Measurements from ENCODE around the gene ARHGEF4.

The ARHGEF4 gene

DNA sequence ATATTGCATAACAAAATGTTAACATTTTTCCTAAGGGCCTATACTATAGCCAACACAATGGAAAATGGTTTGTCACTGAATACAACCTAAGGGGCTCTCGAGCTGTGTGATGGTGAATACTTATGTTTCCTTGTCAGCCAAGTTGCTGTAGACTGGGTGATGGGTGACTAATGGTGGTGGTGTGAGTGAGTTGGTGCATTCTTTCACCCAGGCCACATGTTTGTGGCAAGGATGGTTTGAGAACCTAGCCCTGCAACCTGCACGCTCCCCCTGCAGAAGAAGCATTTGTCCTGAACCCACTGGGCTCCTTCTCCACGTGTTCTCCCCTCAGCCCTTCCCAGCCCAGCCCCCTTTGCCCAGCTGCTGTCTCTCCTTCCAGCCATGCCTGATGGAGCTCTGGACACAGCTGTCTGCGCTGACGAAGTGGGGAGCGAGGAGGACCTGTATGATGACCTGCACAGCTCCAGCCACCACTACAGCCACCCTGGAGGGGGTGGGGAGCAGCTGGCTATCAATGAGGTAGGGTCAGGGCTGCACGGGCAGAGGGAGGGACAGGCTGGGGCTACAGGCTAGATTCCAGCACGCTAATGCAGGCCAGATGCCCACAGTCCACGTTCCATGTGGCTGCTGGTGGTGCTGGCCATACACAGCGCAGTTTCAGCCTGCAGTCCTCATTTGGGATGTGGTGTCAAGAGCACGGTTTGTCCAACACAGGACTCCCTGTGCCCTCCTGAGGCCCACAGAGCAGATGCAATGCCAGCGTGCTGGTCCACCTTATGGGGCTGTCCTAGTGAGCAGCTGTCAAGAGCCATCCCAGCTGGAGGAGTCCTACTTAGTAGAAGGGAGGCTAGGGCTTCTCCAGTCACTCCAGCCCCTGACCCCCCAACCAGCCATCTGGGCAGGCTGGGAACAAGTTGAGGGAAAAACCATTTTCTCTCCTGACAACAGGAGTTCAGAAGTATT, 191.1 kb downstream of the ARHGEF4 start:
- no peak for DNase-seq

DNA sequence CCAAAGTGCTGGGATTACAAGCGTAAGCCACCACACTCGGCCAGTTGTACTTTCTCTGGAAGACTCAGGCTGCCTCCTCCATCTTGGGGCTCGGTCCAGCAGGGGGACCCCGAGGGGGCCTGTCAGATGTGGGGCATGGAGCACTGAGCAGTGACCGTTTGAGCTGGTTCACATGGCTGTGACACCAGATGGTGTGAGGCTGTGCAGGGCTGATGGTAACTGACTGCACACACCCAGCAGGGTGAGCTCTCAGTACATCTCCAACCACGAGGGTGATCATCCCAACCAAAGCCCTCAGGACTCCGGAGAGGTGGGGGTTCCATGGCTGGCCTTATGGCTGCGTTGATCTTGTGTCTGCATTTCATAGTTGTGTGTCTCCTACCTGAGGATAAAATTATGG, 193.1 kb downstream of the ARHGEF4 start:
- no peak for DNase-seq

DNA sequence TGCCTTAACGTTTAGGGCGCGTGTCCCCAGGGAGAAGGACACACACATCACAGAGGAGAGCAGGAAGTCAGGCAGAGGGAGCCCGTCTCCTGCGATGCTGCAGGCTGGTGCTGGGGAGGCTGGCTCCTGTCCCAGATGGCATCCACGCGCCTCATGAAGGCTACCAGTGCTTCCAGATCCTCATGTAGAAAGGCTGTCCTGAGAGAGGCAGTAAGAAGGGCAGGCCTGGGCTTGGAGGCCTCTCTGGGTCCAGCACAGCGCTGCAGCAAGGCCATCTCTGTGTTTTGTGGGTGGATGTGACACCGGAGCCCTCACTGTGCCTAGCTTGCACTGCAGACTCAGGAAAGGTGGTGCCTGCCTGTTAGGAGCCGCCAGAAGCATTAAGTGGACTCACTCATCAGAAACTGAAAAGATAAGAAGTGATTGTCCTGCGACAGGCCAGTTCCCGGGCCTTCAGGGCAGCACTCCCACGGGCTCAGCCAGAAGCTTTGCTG, 193.8 kb downstream of the ARHGEF4 start:
- DNase-seq, result no peak

DNA sequence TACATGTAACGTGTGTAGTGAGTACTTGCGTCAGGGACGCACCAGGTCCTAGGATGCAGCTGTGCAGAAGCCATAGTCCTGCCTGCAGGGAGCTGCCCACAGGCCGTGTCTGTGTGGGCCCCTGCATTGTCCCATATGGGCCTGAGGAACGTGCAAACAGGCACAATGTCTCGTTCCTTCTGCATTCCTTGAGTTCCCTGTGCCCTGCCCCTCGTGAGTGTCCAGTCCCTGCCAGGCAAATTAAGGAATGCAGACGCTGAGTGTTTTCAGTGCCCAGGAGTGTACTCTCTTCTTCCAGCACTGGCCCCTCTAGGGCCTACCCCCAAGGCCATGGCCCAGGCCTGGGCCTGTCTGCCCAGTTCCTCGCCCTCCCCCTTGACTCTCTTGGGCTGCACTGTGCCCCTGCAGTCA, 194.7 kb downstream of the ARHGEF4 start:
- no peak for DNase-seq

DNA sequence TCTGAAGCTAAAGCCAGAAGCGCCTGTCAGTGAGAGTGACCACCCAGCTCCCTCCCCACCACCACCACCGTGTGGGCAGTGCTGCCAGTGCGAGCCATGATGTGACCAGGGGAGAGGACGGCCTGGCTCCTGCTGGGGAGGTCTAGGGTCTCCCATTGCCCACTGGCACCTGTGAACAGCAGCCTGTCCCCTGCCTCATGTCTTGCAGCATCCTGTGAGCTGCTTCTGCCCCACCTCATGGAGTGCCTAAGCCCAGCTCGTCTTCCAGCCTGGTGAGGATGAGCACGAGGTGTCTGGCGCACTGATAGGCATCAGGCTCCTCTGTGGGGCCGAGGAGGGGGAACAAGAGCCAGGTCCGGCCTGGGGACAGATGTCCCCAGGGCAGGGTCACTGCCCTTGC, 195.2 kb downstream of the ARHGEF4 start:
- DNase-seq, result no peak

DNA sequence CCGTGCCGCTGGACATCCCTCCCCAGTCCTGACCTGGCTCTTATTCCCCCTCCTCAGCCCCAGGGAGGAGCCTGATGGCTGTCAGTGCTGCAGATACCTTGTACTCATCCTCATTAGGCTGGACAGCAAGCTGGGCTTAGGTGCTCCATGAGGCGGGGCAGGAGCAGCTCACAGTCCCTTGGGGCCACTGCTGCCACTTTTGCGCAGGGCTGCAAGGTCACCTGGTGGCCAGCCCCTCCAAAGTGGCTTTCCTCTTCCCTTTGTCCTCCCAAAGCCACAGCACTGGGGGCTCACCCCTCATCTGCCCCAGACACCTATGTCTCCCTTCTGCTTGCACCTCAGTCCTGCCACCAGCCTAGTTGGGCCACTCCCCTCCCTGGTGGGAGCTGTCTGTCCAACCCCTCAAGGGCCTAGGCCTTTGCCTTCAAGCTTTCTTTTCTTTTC, 195.7 kb downstream of the ARHGEF4 start:
- no peak for DNase-seq

DNA sequence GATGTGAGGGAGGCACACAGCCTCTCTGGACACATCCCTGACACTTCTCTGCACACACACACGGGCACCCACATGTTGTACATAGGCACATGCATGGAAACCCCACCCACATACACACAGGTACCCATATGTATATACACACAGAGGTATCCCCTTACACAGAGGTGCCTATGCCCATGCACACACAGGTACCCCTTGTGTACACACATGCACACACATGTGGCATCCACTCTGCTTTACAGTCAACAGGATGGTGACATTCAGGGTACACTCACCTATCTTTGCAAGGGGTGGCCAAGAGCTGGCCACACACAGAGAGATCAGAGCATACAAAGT, 197.0 kb downstream of the ARHGEF4 start:
- no peak for DNase-seq

DNA sequence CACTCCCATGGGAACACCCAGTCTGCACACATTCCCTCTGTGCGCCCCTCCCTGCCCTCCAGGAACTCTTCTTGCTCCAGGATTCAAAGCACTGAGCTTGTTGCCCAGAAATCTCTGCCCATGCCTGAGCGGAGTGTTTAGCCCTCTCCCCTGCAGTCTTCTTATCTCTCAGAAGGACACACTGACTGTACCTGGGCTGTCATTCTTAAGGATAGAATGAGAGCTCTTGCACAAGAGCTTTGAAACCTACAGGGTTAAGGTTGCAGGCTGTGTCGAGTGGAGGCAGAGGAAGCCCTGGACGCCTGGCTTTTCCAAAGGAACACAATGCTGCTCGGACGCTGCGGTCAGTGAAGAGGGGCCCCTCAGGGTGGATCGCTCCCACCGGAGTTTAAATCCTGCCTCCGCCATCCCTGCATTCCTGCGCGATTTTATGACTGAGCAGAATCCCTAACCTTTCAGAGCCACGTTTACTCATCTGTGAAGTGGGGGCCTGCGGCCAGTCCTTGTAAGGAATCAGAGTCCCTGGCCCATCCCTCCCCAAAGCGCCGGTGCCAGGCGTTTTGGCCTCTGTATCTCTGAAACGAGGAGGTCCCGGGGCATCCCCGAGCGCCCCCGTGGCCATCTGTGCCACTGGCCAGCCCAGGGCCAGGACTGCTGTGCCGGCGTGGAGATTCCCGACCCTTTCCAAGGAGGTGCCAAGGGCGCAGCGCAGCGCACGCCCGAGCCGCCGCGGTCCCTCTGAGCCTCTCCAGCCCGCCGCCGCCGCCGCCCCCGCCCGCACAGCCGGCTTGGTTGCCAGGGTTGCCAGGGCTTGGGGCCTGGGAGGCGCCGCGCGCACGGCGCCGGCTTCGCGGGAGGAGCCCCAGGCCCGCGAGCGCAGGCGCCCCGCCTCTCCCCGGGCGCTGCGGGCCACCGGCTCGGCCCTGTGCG, 197.7 kb downstream of the ARHGEF4 start:
- peak; percentile 25 for DNase-seq

DNA sequence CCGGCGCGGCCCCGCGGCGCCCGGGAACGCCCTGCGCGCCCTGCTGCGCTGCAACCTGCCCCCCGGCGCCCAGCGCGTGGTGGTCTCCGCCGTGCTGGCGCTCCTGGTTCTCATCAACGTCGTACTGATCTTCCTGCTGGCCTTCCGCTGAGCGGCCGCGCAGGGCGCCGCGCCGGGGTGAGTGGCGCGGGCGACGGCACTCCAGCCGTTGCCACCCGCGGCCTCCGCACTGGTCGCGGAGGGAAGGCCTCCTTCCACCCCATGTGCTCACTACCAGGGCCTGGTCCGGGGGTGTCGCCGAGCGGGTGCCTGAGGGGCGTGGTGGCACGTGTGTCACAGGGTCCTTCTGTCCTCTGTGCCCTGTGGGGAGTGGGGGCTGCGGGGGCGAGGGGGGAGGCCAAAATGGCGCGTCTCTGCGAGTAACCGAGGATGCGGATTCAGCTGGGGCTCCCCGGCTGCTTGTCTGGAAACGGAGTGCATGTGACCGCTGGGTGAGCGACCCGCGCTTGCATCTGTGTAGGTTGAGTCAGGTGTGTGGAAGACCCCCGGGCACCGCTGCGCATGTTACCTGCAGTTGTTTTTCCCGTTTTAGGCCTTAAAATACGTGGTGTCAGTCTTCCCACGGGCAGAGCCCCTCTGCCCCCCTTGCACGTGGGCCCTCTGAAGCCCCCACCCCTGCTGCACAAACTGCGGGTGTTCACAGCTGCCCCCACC, 198.6 kb downstream of the ARHGEF4 start:
- DNase-seq, result no peak

DNA sequence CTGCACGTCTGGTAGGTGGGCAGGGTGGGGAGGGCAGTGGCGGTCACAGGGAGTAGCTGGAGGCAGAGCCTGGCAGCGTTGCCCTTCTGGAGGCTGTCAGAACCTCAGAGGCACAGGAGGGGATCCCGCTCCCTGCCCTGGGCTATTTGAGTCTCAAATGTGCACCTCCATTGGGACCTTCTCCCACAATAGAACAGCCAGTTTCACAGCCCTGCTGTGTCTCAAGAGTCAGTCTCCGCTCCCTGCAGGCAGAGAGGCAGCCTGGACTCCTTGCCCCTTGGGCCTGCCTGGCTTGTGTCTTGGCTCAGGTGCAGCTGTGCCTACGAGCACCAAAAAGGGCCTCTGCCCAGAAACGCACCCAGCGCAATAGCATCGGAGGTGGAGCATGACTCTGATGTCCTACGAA, 199.1 kb downstream of the ARHGEF4 start:
- DNase-seq, result no peak

DNA sequence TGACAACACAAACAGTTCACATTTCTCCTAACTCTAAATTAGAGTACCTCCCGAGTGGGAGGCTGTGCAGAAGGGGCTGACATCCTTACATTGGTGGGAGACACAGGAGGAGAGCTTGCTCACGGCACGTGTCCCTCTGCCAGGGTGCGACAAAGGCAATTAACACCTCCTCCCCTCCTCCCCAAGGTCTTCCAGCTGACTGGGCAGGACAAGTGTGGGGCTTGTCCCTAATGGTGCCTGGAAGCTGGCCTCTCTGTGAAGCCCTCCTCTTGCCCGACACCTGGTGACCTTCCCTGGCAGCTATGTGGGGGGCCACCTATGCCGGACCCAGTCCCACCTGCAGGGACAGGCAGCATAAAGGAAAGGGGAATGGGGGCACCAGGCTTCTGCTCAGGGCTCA, 199.6 kb downstream of the ARHGEF4 start:
- DNase-seq, result no peak

DNA sequence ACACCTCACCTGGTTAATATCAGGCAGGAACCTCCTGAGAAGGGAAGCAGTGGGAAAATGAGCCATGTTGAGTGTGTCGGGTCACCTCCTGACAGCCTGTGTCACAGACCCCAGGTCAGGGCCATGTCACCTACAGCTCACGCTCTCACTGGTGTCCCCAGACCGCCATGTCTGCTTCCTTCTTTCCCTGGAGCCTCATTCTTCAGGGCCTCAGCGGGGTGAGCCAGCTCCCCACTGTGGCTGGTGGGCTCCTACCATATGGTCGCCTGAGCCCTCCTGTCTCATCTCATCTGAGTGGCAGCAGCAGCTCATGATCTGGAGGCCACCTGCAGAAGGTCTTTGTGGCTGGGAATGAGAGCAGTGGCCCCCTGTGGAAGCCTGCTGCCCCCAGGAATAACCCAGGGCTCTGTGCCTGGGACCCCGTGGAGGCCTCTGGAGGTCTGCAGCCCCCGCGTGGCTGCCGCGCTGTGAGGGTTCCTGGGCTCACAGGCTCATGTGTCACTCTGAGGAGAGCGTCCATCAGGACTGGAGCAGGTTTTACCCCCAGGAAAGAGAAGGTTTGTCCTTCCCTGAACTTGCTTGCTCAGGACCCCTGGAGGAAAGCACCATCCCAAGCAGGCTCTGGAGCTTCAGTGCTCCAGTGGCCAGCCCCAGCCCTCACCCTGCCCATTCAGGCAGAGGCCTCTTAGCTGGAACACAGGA, 200.1 kb downstream of the ARHGEF4 start:
- DNase-seq, result no peak

DNA sequence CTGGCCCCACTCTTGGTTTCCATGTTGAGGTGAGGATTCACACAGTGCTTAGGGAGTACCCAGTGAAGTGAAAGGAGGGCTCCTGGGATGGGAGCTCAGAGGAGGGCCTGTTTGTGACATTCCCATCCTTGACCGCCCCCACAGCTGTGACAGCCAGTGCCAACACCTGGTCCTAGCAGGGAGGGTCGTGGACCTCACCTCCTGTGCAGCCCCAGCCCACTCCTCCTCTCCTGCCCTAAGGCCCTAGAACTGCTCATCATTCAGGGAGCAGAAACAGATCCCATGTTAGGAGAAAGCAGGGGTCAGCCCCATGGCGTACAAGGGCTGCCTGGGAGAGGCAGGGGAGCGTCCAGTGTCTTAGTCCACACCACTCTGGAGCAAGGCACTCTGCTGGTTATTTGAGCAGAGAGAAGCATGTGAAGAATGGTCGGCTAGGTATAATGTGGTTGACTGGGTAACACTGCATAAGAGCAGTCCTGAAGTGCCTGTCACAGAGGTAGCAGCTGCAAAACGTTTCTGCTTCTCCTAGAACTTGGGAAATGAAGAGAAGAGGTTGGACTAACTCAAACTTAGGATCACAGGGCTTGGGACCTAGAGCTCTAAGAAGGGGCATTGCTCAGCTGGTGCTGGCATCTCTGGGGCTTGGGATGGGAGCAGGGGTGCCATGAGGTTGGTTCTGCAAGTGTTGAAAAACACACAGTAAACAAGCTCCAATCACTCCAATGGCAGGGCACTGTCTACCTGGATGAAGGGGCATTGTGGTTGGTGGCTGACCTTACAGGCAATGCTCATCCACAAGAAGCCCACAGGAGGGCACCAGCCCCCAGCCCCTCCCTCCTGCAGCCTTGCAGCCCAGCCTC, 200.9 kb downstream of the ARHGEF4 start:
- DNase-seq, result no peak

DNA sequence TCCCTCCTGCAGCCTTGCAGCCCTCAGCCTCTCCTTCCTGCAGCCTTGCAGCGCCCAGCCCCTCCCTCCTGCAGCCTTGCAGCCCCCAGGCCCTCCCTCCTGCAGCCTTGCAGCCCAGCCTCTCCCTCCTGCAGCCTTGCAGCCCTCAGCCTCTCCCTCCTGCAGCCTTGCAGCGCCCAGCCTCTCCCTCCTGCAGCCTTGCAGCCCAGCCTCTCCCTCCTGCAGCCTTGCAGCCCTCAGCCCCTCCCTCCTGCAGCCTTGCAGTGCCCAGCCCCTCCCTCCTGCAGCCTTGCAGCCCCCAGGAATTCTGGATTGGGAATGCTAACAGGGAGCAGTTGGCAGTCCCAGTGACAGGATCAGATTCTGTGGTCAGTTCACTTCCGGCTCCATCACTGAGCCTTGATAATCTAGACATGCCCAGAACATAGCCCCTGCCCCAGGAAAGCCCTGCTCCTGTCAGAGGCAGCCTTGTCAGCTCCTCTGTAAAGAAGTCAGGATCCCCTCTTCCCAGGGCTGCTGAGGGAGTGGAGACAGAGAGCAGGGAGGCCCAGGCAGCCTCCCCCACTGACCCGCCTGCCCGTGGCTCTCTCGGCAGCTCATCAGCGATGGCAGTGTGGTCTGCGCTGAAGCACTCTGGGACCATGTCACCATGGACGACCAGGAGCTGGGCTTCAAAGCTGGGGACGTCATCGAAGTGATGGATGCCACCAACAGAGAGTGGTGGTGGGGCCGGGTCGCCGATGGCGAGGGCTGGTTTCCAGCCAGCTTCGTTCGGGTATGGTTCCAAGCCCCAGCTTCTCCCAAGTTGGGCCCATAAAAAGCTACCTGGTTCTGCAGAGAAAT, 201.8 kb downstream of the ARHGEF4 start:
- DNase-seq, result no peak

DNA sequence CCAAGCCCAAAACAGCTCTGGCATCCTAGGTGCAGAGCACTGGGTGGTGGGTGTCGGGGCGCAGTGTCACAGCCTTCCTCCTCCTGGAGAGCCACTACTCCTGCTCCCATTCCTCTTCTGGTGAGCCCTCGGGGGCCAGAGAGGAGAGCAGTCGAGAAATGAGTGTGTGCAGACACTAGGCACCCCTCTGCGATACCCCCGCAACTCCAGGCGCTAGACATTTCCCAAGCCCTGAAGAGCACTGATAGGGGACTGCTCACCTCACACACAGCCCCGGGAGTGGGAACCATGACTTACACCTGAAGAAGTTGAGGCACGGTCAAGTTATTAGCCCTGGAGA, 202.4 kb downstream of the ARHGEF4 start:
- DNase-seq, result no peak

DNA sequence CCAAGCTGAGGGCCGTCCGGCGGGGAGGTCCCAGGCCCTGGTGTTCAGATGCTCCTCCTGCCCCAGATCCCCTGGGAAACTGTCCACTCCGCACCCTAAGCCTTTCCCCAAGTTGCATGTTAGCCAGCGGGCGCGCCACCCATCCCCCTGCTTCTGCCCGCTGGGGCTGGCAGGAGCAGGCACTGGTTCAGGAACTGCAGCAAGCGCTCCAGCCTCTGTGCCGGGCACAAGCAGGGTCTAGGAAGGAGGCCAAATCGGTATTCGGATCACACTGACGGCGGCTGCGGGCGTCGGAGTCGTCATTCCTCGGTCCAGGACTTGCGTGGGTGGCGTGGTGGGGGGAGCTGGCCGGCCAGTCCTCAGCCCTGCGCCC, 202.8 kb downstream of the ARHGEF4 start:
- no peak for DNase-seq

DNA sequence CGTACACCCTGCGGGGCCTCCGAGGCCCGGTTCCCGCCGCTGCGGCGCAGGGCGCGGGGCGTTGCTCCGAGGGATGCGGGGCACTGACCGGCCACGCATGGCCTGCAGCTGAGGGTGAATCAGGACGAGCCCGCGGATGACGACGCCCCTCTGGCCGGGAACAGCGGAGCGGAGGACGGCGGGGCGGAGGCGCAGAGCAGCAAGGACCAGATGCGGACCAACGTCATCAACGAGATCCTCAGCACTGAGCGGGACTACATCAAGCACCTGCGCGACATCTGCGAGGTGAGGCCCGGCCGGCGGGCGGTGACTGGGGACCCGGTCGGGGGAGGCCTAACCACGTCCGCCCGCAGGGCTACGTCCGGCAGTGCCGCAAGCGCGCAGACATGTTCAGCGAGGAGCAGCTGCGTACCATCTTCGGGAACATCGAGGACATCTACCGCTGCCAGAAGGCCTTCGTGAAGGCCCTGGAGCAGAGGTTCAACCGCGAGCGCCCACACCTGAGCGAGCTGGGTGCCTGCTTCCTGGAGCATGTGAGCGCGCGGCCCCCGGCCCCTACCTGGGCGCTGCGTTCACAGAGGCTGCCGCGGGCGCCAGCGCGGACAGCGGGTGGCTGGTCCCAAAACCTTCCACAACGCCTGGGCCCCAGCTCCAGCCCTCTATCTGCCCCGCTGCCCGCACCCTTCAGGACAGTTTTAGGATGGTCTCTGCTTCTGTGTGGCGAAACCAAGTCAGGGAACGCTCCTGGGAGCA, 203.4 kb downstream of the ARHGEF4 start:
- no peak for DNase-seq

DNA sequence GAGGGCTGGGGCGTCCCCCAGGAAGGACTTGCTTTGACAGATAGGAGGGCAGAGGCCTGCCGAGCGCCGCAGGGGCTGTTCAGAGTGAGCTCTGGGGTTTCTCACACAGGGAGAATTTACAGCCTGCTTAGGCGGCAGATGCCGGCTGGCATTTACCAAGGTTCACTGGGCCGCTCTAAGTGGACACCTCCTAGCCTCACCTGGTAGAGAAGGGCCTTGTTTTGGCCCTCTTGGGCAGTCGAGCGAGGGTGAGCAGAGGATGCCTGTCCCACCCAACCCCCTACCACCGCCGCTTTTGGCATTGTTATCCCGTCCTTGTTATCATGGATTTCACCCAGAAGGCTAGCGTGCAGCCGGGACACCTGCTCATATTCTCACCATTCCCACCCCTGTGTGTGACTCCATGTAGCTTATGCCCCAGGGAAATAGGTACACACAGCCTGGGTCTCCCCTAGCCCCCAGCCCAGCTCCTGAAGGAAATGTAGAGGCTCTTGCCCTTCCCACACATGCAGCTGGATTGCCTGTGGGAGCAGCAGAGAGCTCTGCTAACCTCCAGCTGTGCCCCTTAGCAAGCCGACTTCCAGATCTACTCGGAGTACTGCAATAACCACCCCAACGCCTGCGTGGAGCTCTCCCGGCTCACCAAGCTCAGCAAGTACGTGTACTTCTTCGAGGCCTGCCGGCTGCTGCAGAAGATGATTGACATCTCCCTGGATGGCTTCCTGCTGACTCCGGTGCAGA, 204.1 kb downstream of the ARHGEF4 start:
- no peak for DNase-seq
